Measurements from ENCODE around the gene CCN6.

DNA sequence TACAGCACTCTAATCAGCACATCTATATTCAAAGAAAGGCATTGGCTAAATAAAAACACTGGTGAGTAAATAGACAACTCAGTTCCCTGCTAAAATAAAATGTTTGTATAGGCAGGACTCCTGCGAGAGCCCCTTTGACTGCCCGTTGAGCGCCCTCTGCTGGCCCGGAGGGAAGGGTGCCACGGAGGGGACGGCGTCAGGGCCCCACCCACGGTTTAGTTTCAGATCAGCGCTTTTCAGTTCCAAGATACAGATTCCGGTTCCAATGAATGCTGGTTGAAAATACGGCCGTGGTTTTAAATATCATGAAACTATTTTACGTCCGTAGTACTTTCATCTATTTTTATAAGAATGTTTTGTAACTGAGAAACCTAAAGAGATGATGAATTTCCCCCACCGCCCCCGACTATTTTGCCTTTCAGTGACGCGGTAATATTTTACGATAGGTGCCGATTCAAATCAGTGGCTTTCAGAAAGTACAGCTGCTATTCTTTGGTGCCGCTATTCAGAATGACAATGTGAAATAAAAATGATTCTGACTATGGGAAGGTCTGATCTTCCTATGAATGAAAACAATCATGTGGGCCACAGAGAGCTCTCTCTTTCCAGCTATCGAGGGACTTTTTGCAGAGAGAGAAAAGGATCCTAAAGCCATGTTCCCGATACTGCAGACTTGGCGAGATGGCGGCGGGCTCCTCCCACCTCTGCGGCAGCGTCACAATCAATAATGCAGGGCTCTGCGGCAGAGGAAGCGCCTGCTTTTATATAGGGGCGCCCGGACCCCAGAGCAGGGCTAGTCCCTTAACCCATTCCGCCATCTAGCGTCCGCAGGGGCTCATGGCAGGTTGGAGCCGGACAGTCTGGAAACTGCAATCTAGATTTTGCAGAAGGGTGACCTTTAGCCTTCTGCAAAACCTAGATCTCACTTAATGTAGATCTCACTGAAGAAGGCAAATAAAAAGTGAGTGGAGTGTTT, 10.6 kb upstream of the CCN6 start:
- TF ChIP-seq POLR2A (IDR thresholded peaks at IDR 0.05; ENCODE audit: low read length) (no peak), GATA1 (IDR thresholded peaks at IDR 0.05; ENCODE audit: low read depth, low read length) (no peak)
